GM12873 (cell line): ENCODE measurements around the gene LLGL2.

Experiments
- TF ChIP-seq, protein P1 (sequence below): IDR thresholded peaks from 2 replicates; pipeline ENCODE4 v1.5.1; 2012; ENCODE audit warnings: low read depth, mild to moderate bottlenecking, moderate library complexity, low read length, control low read depth; ENCODE audit not compliant: insufficient read depth; ENCODE audit errors: missing control alignments

LLGL2 gene

DNA sequence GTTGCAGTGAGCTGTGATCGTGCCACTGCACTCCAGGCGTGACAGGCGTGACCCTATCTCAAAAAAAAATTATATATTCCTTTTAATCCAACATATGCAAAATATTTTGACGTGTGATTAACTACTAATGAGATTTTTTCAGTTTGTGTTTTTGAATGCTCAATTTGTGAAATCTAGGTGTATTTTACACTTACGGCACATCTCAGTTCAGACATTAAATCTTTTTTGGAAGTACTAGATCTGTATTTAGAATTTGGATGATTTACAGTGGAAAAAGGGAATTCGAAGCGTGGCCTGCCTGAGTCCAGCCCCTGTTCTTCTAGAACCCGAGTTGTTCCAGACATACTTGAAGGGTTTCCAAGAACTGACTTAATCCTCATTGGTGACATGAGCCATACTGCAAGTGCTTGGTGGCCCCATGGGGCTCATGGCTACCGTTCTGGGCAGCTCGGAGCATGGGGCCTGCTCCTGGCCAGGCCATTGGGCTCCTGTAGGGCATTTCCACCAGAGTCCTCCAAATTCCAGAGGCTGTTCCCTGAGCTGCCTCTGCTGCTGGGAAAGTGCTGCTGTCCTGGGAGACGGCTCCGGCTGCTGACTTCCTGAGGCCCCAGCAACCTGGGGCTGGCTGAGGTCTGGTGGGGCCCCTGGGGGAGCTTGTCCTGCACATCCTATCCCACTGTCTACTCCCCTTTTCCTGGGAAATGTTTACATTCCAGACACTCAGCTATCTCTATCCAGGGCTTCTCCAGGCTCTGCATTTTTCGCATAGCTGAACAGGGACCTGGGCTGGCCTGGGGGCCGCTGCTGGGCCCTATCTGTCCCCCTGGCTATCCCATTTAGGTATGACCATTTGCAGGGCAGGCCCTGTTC is 27.2 kb downstream of the LLGL2 start:
- TF ChIP-seq, protein P1, sequence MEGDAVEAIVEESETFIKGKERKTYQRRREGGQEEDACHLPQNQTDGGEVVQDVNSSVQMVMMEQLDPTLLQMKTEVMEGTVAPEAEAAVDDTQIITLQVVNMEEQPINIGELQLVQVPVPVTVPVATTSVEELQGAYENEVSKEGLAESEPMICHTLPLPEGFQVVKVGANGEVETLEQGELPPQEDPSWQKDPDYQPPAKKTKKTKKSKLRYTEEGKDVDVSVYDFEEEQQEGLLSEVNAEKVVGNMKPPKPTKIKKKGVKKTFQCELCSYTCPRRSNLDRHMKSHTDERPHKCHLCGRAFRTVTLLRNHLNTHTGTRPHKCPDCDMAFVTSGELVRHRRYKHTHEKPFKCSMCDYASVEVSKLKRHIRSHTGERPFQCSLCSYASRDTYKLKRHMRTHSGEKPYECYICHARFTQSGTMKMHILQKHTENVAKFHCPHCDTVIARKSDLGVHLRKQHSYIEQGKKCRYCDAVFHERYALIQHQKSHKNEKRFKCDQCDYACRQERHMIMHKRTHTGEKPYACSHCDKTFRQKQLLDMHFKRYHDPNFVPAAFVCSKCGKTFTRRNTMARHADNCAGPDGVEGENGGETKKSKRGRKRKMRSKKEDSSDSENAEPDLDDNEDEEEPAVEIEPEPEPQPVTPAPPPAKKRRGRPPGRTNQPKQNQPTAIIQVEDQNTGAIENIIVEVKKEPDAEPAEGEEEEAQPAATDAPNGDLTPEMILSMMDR = no peak

DNA sequence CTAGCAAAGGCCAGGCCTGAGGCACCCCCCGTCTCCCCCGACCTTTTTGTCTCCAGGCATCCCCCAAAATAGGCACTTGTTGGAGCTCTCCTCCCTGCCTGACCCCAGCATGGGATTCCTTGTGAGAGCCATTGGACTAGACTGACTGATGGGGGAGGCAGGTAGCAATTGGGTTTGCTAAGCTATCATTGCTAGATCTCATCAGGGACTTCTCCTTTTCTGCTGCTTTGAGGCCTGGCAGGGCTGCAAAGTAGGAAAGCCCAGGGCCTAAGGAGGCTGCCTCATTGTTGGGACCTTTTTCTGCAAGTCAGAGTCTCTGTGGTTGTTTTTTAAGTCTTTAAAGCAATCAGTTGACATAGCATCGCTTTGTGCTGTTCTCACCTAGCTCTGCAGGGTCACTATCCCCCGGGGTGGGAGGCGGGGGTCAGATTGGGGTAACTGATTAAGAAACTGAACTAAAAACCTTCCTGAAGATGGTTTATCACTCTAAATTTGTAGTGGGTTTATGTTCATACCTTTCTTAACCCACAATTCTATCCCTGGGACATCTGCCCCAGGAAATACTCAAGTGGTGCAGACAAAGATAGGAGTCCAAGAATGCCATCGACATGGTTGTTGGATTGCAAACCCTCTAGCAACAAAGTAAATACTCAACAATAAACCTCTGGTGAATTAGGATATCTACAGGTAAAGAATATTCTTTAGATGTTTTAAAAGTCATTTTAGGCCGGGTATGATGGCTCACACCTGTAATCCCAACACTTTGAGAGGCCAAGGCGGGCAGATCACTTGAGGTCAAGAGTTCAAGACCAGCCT is 28.0 kb downstream of the LLGL2 start:
- TF ChIP-seq, protein P1 = no peak

DNA sequence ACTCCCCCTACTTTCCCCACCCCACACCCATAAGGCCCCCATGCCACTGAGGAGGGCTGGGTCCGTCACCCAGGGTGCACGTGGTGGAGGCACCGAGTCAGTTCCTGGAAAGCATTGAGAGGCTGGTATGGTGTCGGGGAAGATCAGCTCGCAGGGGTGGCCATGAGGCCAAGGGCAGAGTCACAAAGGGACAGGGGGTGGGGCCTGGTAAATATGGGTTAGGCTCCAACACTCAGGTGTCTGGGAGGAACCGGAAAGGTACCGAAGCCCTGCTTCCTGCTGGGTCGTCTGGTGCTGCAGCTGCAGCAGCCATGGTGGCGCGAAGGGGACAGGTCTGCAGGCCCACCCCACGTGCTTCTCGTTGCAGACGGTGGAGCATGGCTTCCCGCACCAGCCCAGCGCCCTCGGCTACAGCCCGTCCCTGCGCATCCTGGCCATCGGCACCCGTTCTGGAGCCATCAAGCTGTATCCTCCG is 30.2 kb downstream of the LLGL2 start:
- TF ChIP-seq, protein P1 = no peak

DNA sequence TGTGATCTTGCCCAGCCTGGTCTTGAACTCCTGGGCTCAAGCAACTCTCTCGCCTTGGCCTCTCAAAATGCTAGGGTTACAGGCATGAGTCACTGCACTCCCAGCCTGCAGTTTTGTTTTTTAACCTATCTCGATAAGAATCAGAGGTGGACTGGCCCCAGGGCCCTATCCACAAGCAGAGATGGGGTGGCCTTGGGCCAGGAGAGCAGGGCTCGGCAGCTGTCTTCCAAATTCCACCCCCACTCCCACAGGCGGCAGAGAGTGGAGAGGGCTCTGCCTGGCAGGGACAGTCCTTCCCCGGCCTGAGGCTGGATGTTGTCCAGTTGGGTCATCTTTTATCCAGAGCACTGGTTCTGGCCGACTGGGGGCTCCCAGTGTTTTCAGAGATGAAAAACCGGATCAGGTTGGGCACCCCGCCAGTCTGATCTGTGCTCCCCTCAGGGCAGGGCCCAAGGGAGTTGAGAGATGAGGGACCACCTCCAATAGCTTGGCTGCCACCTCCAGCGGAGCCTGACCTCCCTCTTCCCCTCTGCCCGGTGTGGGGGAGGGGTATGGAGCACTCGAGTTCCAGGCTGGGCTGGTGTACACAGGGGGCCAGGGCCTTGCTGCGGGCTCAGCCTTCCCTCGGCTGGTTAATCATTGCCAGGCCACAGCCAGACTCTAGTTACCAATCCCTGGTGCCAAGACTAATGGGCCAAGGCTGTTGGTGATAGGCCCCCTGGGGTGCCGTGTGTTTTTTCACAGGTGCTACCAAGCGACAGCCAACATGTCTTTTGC is 31.8 kb downstream of the LLGL2 start:
- TF ChIP-seq, protein P1 = no peak

DNA sequence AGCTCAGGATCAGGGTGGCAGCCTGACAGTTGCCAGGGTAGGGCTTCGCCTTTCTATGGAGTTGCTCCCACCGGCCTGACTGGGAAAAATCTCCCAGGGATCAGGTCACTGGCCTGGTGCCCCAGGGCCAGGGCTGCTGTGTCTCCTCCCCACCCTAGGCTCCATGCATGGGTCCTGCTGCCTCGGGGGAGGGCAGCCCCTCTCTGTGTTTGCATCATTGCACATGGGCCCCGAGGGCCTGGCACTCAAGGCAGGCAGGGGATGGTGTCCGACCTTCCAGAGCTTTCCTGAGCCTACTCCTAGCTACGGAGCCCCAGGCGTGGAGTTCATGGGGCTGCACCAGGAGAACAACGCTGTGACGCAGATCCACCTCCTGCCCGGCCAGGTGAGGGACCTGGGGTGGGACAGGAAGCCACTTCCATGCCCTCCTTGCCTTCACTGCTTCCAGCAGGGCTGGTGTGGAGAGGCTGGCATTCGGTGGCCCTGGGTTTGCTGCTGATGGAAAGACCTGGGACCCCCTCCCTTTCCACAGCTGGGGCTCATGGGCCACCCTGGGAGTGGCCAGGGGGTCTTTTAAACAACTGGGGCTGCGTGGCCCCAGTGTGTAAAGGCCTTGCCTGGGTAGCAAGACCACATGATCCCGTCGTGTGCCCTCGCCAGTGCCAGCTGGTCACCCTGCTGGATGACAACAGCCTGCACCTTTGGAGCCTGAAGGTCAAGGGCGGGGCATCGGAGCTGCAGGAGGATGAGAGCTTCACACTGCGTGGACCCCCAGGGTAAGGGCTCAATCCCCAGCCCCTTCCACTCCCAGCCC is 32.6 kb downstream of the LLGL2 start:
- TF ChIP-seq, protein P1 = no peak

DNA sequence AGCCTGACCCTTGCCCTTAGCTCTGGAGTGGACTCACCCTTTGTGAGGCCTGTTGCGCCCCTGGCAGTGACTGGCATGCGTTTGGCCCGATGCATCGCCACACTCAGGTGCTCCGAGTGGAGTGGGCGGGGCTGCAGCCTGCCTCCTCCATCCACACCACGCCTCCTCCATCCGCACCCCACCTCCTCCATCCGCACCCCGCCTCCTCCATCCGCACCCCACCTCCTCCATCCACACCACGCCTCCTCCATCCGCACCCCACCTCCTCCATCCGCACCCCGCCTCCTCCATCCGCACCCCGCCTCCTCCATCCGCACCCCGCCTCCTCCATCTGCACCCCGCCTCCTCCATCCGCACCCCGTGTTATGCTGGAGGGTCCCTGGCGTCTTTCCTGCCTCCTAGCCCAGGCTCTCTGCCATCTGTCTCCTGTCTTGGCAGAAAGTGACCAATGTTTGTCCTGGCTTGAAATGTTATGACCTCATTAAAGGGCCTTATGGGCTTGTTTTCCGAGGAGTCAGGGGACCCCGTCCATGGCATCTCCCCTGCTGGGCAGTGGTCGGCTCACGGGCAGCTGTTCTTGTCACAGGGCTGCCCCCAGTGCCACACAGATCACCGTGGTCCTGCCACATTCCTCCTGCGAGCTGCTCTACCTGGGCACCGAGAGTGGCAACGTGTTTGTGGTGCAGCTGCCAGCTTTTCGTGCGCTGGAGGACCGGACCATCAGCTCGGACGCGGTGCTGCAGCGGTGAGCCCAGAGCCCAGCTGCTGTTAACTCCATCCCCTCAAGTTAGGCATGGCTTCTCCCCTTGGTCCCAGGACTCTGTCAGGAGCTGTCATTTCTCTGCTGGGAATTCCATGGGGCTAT is 33.4 kb downstream of the LLGL2 start:
- TF ChIP-seq, protein P1 = no peak
